Peyer's patch (tissue), 4 donors: ENCODE results near the gene WDR5.
"Not testable (repeated sequence)": the region's sequence is repeated elsewhere in the genome, so short reads cannot be mapped to it uniquely, and the experiment has no call there.

Source experiments
- POLR2A ChIP-seq, 2 donors: fragments of 450-650 bp; IDR thresholded peaks; one replicate each; pipeline ENCODE4 v1.5.1; 2017; ENCODE audit warnings: antibody characterized with exemption in 2 of 2, mild to moderate bottlenecking in 2 of 2, moderate library complexity in 2 of 2
- TF ChIP-seq, protein P1 (sequence below), 6 experiments: fragments of 450-650 bp in 4 of 6; fragments of 200-600 bp in 2 of 6; sonication (generic) in 1 of 6; IDR thresholded peaks; one replicate each; pipeline ENCODE4 v1.5.1; 2017 to 2019; ENCODE audit warnings: antibody characterized with exemption in 6 of 6, mild to moderate bottlenecking in 3 of 6, moderate library complexity in 1 of 6

DNA sequence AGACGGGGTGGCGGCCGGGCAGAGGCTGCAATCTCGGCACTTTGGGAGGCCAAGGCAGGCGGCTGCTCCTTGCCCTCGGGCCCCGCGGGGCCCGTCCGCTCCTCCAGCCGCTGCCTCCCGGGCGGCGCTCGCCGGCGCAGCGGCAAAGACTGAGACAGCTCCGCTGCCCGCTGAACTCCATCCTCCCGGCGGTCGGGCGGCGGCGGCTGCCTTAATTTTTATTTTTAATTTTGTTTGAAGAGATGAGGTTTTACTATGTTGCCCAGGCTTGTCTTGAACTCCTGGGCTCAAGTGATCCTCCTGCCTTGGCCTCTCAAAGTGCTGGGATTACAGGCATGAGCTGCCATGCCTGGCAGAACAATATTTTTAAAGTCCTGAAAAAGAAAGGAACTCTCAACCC, 16.9 kb upstream of the WDR5 start:
- TF ChIP-seq POLR2A (IDR thresholded peaks at IDR 0.05) = not testable (repeated sequence)
- TF ChIP-seq, protein P1, sequence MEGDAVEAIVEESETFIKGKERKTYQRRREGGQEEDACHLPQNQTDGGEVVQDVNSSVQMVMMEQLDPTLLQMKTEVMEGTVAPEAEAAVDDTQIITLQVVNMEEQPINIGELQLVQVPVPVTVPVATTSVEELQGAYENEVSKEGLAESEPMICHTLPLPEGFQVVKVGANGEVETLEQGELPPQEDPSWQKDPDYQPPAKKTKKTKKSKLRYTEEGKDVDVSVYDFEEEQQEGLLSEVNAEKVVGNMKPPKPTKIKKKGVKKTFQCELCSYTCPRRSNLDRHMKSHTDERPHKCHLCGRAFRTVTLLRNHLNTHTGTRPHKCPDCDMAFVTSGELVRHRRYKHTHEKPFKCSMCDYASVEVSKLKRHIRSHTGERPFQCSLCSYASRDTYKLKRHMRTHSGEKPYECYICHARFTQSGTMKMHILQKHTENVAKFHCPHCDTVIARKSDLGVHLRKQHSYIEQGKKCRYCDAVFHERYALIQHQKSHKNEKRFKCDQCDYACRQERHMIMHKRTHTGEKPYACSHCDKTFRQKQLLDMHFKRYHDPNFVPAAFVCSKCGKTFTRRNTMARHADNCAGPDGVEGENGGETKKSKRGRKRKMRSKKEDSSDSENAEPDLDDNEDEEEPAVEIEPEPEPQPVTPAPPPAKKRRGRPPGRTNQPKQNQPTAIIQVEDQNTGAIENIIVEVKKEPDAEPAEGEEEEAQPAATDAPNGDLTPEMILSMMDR (IDR thresholded peaks at IDR 0.05) = not testable (repeated sequence)
